Neuronal stem cell (in vitro differentiated cells): ENCODE data around the gene HADH.

Experiments used
- DNase-seq: peaks from one replicate; pipeline ENCODE4 v3.0.0-alpha.2; 2013; ENCODE audit warnings: low spot score
- H2AFZ ChIP-seq: one replicate; pipeline ENCODE4 v1.6.1; 2013; ENCODE audit warnings: mild to moderate bottlenecking, low read length, inconsistent platforms
- H2AK5ac ChIP-seq: 2 replicates; pipeline ENCODE4 v1.6.1; 2013; ENCODE audit warnings: low read depth, mild to moderate bottlenecking, inconsistent platforms, low read length, moderate library complexity, mixed read lengths
- H2BK120ac ChIP-seq: 2 replicates; pipeline ENCODE4 v1.6.1; 2013; ENCODE audit warnings: low read depth, mild to moderate bottlenecking, inconsistent platforms, low read length, moderate library complexity, mixed read lengths
- H2BK12ac ChIP-seq: one replicate; pipeline ENCODE4 v1.6.1; 2013; ENCODE audit warnings: low read length, inconsistent platforms
- H2BK15ac ChIP-seq: 2 replicates; pipeline ENCODE4 v1.6.1; 2013; ENCODE audit warnings: mild to moderate bottlenecking, low read length, inconsistent platforms, mixed read lengths
- H2BK5ac ChIP-seq: one replicate; pipeline ENCODE4 v1.6.1; 2013; ENCODE audit warnings: inconsistent platforms, mild to moderate bottlenecking, low read length, moderate library complexity
- H3K14ac ChIP-seq: one replicate; pipeline ENCODE4 v1.6.1; 2013; ENCODE audit warnings: low read length, inconsistent platforms
- H3K18ac ChIP-seq: 2 replicates; pipeline ENCODE4 v1.6.1; 2013; ENCODE audit warnings: low read length, inconsistent platforms
- H3K23ac ChIP-seq: 2 replicates; pipeline ENCODE4 v1.6.1; 2013; ENCODE audit warnings: low read depth, mild to moderate bottlenecking, mixed read lengths, low read length, inconsistent platforms; ENCODE audit not compliant: poor library complexity
- H3K27ac ChIP-seq: replicated peaks from 3 replicates; pipeline ENCODE4 v1.5.1; 2013; ENCODE audit warnings: low read length, inconsistent platforms
- H3K27me3 ChIP-seq, 3 experiments: 2 replicates each; pipeline ENCODE4 v1.6.1; 2013; ENCODE audit warnings: low read length in 3 of 3, mild to moderate bottlenecking in 2 of 3, inconsistent platforms in 1 of 3, low read depth in 1 of 3, mixed read lengths in 1 of 3, moderate library complexity in 1 of 3; ENCODE audit not compliant: control insufficient read depth in 3 of 3, insufficient read depth in 3 of 3
- H3K36me3 ChIP-seq, 2 donors: replicated peaks in 1 of 2; 2 replicates each; pipeline ENCODE4 v1.6.1; 2013; ENCODE audit warnings: low read length in 2 of 2; ENCODE audit not compliant: control insufficient read depth in 2 of 2, insufficient read depth in 2 of 2
- H3K4ac ChIP-seq: 2 replicates; pipeline ENCODE4 v1.6.1; 2013; ENCODE audit warnings: inconsistent platforms, mild to moderate bottlenecking, low read length, moderate library complexity
- H3K4me1 ChIP-seq, 2 donors: 1 replicate in 1 of 2; 2 replicates in 1 of 2; pipeline ENCODE4 v1.6.1; 2013; ENCODE audit warnings: low read length in 2 of 2, low read depth in 1 of 2; ENCODE audit not compliant: control insufficient read depth in 2 of 2, insufficient read depth in 1 of 2
- H3K4me2 ChIP-seq: one replicate; pipeline ENCODE4 v1.6.1; 2013; ENCODE audit warnings: mild to moderate bottlenecking, low read length, inconsistent platforms; ENCODE audit not compliant: insufficient read depth, poor library complexity, severe bottlenecking
- H3K4me3 ChIP-seq, 2 donors: 2 replicates each; pipeline ENCODE4 v1.5.1; 2013; ENCODE audit warnings: low read length in 2 of 2, mild to moderate bottlenecking in 2 of 2, inconsistent platforms in 1 of 2, moderate library complexity in 1 of 2
- H3K79me1 ChIP-seq: one replicate; pipeline ENCODE4 v1.6.1; 2013; ENCODE audit warnings: low read depth, mild to moderate bottlenecking, inconsistent platforms, low read length, moderate library complexity
- H3K9ac ChIP-seq: one replicate; pipeline ENCODE4 v1.6.1; 2013; ENCODE audit warnings: mild to moderate bottlenecking, low read depth, low read length, inconsistent platforms; ENCODE audit not compliant: poor library complexity
- H3K9me3 ChIP-seq, 2 donors: replicated peaks in 1 of 2; 2 replicates each; pipeline versions ENCODE3 to v1.6.1; 2013; ENCODE audit warnings: low read length in 2 of 2, mild to moderate bottlenecking in 2 of 2, inconsistent platforms in 1 of 2, low read depth in 1 of 2, mixed read lengths in 1 of 2, moderate library complexity in 1 of 2; ENCODE audit not compliant: control insufficient read depth in 2 of 2, insufficient read depth in 1 of 2
- H4K8ac ChIP-seq: one replicate; pipeline ENCODE4 v1.6.1; 2013; ENCODE audit warnings: low read depth, mild to moderate bottlenecking, inconsistent platforms, low read length, moderate library complexity
- H4K91ac ChIP-seq: one replicate; pipeline ENCODE4 v1.6.1; 2013; ENCODE audit warnings: low read length, low read depth, mild to moderate bottlenecking, inconsistent platforms; ENCODE audit not compliant: poor library complexity
- WGBS, 2 donors: extraction: QIAGEN DNeasy Blood & Tissue Kit; methylation state at CpG; one replicate each; pipeline ENCODE4 v1.1.7; 2013; ENCODE audit warnings: missing lambda C conversion rate in 2 of 2, mixed read lengths in 1 of 2; ENCODE audit not compliant: insufficient read length in 2 of 2, insufficient replicate concordance in 1 of 2; ENCODE audit errors: extremely low coverage in 2 of 2; 5-methylcytosine and 5-hydroxymethylcytosine counted together

The HADH gene

DNA sequence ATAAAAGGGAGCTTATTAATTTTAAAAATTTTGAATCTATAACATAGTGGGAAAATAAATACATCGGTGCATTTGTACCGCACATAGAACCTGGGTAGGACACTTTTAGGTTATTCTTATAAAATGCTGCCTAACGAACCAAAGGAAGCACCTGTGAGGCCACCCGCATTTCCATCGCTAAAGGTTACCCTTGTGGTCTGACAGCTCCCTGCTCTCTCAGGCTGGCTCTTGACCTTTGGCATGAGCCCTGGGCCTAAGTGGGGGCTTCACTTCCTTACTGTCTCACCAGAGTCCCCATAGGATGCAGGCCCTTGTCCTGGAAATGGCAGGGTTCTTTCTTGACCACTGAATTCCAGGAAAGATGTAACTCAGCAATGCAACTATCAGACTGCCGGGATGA lies 46.0 kb downstream of the HADH start:
- H2BK120ac ChIP-seq, result no peak overlapping the region
- H4K91ac ChIP-seq, result no peak overlapping the region
- no peaks in the 10 kb centered on the region for H3K4me1 ChIP-seq
- H3K23ac ChIP-seq, result no peak overlapping the region
- no peak overlapping the region for H2AFZ ChIP-seq
- H3K27ac ChIP-seq, result no peak overlapping the region
- H3K18ac ChIP-seq, result no peak overlapping the region
- no peak overlapping the region for H2BK15ac ChIP-seq
- peaks cover 5 to 50% of the 10 kb centered on the region in 2 donors for H3K36me3 ChIP-seq
- H4K8ac ChIP-seq, result no peak overlapping the region
- no peak overlapping the region for H2BK12ac ChIP-seq
- no peaks in the 10 kb centered on the region for H3K79me1 ChIP-seq
- H3K4ac ChIP-seq, result no peak overlapping the region
- no peak overlapping the region for H3K4me3 ChIP-seq
- H3K9ac ChIP-seq, result no peak overlapping the region
- no CpG with 5 or more reads among the region's 6 CpGs for WGBS, 2 donors
- H3K4me2 ChIP-seq, result no peak overlapping the region
- DNase-seq, result no peak
- H2BK5ac ChIP-seq, result no peak overlapping the region
- H3K9me3 ChIP-seq, result peaks cover 0 to 3% of the 10 kb centered on the region in 2 donors
- no peak overlapping the region for H2AK5ac ChIP-seq
- H3K27me3 ChIP-seq, result no peaks in the 10 kb centered on the region
- no peak overlapping the region for H3K14ac ChIP-seq

DNA sequence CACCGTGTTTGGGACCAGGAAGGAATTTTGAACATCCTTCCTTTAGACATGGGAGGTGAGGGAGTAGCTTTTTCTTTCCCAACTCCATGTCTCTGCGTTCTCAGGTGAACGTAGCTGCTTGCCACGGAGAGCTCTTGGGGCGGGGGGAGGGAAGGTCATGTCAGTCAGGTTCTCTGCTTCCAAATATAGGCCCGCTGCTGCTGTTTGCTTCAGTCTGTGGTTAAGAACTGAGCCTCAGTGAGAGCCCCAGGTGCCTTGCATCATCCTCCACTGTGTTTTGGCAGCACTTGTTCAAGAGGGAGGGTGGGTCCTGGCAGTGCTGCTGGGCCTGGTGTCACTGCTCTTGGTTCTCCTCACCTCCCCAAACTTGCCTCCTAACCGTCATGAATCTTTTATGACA lies 46.5 kb downstream of the HADH start:
- no peak overlapping the region for H2BK120ac ChIP-seq
- peaks cover 0 to 2% of the 10 kb centered on the region in 2 donors for H3K9me3 ChIP-seq
- H4K91ac ChIP-seq, result no peak overlapping the region
- no peaks in the 10 kb centered on the region for H3K4me1 ChIP-seq
- no peak overlapping the region for H3K9ac ChIP-seq
- H3K23ac ChIP-seq, result no peak overlapping the region
- no peak overlapping the region for H3K4me2 ChIP-seq
- no peaks in the 10 kb centered on the region for H3K27me3 ChIP-seq
- H3K36me3 ChIP-seq, result peaks cover 5 to 49% of the 10 kb centered on the region in 2 donors
- DNase-seq, result no peak
- H2AFZ ChIP-seq, result no peak overlapping the region
- no peak overlapping the region for H3K27ac ChIP-seq
- no peak overlapping the region for H3K14ac ChIP-seq
- H3K18ac ChIP-seq, result no peak overlapping the region
- H3K79me1 ChIP-seq, result no peaks in the 10 kb centered on the region
- no peak overlapping the region for H4K8ac ChIP-seq
- no peak overlapping the region for H2BK5ac ChIP-seq
- WGBS, 2 donors, result no CpG with 5 or more reads among the region's 7 CpGs
- H2BK12ac ChIP-seq, result no peak overlapping the region
- no peak overlapping the region for H3K4ac ChIP-seq
- H2AK5ac ChIP-seq, result no peak overlapping the region
- H3K4me3 ChIP-seq, result peak overlapping the region in 1 of 2 donors; percentile 57
- no peak overlapping the region for H2BK15ac ChIP-seq

DNA sequence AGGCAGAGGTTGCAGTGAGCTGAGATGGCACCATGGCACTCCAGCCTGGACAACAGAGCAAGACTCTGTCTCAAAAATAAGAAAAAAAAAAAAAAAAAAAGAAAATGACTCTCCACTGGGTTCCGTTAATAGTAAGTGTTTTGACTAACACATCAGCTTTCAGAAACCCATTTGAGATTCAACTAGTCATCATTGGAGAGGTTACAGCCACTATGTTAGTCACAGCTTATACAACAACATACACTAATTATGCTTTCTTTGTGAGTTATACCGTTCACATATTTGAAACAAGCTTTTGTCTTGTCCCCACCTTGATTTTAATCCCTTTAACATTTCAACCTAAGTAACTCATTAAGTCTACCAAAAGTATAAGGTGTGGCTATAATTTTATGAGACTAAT lies 48.2 kb downstream of the HADH start:
- no peaks in the 10 kb centered on the region for H3K79me1 ChIP-seq
- no CpG with 5 or more reads among the region's 2 CpGs for WGBS, 2 donors

DNA sequence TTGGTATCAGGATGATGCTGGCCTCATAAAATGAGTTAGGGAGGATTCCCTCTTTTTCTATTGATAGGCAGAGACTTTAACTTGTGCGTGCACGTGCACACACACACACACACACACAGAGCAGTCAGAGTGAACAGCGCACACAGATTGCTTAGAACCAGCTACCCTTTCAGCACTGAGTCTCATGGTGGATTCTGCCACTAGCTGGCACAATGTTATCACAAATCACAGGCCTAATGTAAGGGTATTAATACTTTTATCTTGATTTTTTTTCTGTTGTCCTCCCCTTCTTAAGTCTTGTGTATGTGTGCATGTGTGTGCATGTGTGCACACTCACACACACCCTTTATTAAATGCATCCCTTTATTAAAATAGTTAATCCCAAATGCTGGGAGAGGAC lies 53.2 kb downstream of the HADH start:
- peaks cover 0 to 9% of the 10 kb centered on the region in 2 donors for H3K36me3 ChIP-seq
- H3K9me3 ChIP-seq, result no peaks in the 10 kb centered on the region
- H2BK12ac ChIP-seq, result no peak overlapping the region
- H2AK5ac ChIP-seq, result no peak overlapping the region
- H3K23ac ChIP-seq, result no peak overlapping the region
- peaks cover 7 to 10% of the 10 kb centered on the region in 2 donors for H3K4me1 ChIP-seq
- DNase-seq, result no peak
- no peak overlapping the region for H3K4me3 ChIP-seq
- peak overlapping the region; percentile 68 for H3K27ac ChIP-seq
- H2BK5ac ChIP-seq, result no peak overlapping the region
- peak overlapping the region; percentile 6 for H3K18ac ChIP-seq
- H3K4ac ChIP-seq, result no peak overlapping the region
- no peak overlapping the region for H3K14ac ChIP-seq
- peak overlapping the region; percentile 73 for H2AFZ ChIP-seq
- no peak overlapping the region for H4K8ac ChIP-seq
- no peak overlapping the region for H2BK120ac ChIP-seq
- no peaks in the 10 kb centered on the region for H3K79me1 ChIP-seq
- H2BK15ac ChIP-seq, result no peak overlapping the region
- no peak overlapping the region for H3K9ac ChIP-seq
- H3K4me2 ChIP-seq, result no peak overlapping the region
- no peaks in the 10 kb centered on the region for H3K27me3 ChIP-seq
- no peak overlapping the region for H4K91ac ChIP-seq
- no CpG with 5 or more reads among the region's 3 CpGs for WGBS, 2 donors

More for the DNA sequence above, 48.2 kb downstream of the HADH start:
- Histone ChIP-seq H3K23ac (no peak overlapping the region), H2BK12ac (no peak overlapping the region), H2AK5ac (no peak overlapping the region), H3K4me3 (no peak overlapping the region), H3K4ac (no peak overlapping the region), H3K9ac (no peak overlapping the region), H2BK120ac (no peak overlapping the region), H3K4me1 (peaks cover under 1 to 1% of the 10 kb centered on the region in 2 donors), H2AFZ (no peak overlapping the region), H2BK15ac (no peak overlapping the region), H3K14ac (no peak overlapping the region), H3K9me3 (no peaks in the 10 kb centered on the region), H4K8ac (no peak overlapping the region), H3K36me3 (peaks cover 5 to 34% of the 10 kb centered on the region in 2 donors), H4K91ac (no peak overlapping the region), H3K27me3 (no peaks in the 10 kb centered on the region), H2BK5ac (no peak overlapping the region), H3K4me2 (no peak overlapping the region), H3K27ac (no peak overlapping the region), H3K18ac (no peak overlapping the region)
- no peak for DNase-seq
